ENCODE measurements around the gene GNL2.

Gene GNL2

GRCh38 chr1:37633040-37633937 is 37.6 kb upstream of the GNL2 start:
- DNase-seq (ENCODE audit: low read depth) = no peak
- no peak overlapping the region for H3K4me3 ChIP-seq (ENCODE audit: low read depth, low read length)
- TF ChIP-seq CTCF (IDR thresholded peaks at IDR 0.05; ENCODE audit: low read depth, low read length, missing control alignments) = no peak

- no peak for TF ChIP-seq CTCF (IDR thresholded peaks at IDR 0.05; ENCODE audit: low read depth, low read length, missing control alignments)
- DNase-seq (ENCODE audit: low read depth) = no peak
- H3K4me3 ChIP-seq (ENCODE audit: low read depth, low read length) = no peak overlapping the region
Measured at GRCh38 chr1:37631036-37631435, 35.3 kb upstream of the GNL2 start.

GRCh38 chr1:37630426-37631028 is 34.8 kb upstream of the GNL2 start:
- no peak for DNase-seq (ENCODE audit: low read depth)
- TF ChIP-seq CTCF (IDR thresholded peaks at IDR 0.05; ENCODE audit: low read depth, low read length, missing control alignments) = no peak
- no peak overlapping the region for H3K4me3 ChIP-seq (ENCODE audit: low read depth, low read length)

GRCh38 chr1:37629726-37630425 is 34.1 kb upstream of the GNL2 start:
- H3K4me3 ChIP-seq (ENCODE audit: low read depth, low read length) = no peak overlapping the region
- TF ChIP-seq CTCF (IDR thresholded peaks at IDR 0.05; ENCODE audit: low read depth, low read length, missing control alignments) = no peak
- no peak for DNase-seq (ENCODE audit: low read depth)

GRCh38 chr1:37629008-37629407 is 33.3 kb upstream of the GNL2 start:
- no peak overlapping the region for H3K4me3 ChIP-seq (ENCODE audit: low read depth, low read length)
- no peak for TF ChIP-seq CTCF (IDR thresholded peaks at IDR 0.05; ENCODE audit: low read depth, low read length, missing control alignments)
- DNase-seq (ENCODE audit: low read depth) = no peak

- DNase-seq (ENCODE audit: low read depth) = no peak
- H3K4me3 ChIP-seq (ENCODE audit: low read depth, low read length) = no peak overlapping the region
- TF ChIP-seq CTCF (IDR thresholded peaks at IDR 0.05; ENCODE audit: low read depth, low read length, missing control alignments) = no peak
Measured at GRCh38 chr1:37628026-37628556, 32.4 kb upstream of the GNL2 start.

Measured in GM12864 (cell line).